Left cardiac atrium (tissue), 4 donors: ENCODE data around the gene ZMYND10. TPM values are rescaled to one million over a fixed set of nuclear protein-coding genes. Genes with fewer than 3 reads are reported as not detected.

ENCODE experiments used
- ATAC-seq, 2 donors: fragments of 200-7000 bp; cut with Tn5 transposase; one replicate each; pipeline ENCODE4 v1.9.1; 2020; ENCODE audit warnings: mild to moderate bottlenecking in 2 of 2, moderate library complexity in 2 of 2
- DNase-seq: peaks from one replicate; pipeline ENCODE4 v3.0.0-alpha.2; 2020
- intact Hi-C, 2 donors: fragments of 100-400 bp; cut with DNase I; formaldehyde crosslinking; loops; one replicate each; pipeline versions ENCODE4 v1.14.1 to v1.15.1; 2022 to 2023
- total RNA-seq, 2 donors: library from RNA; stranded (reverse); fragmentation: NEBNext Ultra II Directional; extraction: Animal tissue kit (Norgen Biotek cat#: 25700); gene quantifications; one replicate each; pipeline ENCODE4 v1.2.1, GENCODE V29; 2021
- donor health status: DM: no; HTN: yes; CAD: no.
- donor health status: DM: no; HTN: yes; CAD: no; lungs with severe emphysema.
- donor health status: DM: yes; HTN: yes; CAD: no.
- donor health status: Dilated cardiomyopathy.

Gene ZMYND10
- total RNA-seq, 2 donors from 2014 or later = 0.29 TPM; not detected in 1

DNA sequence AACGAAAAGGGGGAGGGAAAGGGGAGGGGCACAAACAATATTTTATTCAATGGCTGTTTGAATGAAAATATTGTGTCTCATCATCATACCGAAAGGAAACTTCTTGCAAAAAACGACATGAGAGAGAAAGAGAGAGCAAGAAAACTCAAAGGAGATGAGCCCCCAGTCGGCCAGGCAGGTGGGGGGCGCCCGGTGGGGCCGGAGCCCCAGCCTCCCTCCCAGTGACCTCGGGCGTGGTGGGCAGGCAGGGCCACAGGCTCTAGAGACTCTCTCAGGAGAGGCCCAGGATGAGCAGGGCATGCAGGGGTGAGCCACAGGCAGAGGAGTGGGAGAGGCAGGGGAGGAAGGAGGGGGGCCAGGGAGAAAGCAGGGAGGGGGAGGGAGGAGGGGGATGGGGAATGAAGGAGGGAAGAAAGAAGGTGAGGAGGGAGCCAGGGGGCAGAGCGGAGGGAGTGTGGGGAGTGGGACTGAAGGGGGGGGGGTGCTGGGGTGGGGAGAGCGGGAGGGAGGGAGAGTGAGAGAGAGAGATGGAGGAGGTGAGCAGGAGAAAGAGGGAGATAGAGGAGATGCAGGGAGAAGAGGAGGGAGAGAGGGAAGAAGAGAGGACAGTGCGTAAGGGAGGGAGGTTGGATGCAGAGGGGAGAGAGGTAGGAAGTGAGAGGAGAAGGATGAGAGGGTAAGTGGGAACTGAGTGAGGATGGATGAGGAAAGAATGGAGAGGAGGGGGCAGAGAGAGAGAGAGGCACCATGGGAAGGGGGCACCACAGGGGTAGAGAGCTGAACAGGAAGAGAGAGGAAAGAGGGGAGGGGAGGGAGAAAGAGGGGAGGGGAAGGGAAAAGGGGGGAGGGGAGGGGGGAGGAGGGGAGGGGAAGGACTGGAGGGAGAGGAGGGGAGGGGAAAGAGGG is 27.9 kb upstream of the ZMYND10 start:
- intact Hi-C loops = no loop called here
- DNase-seq (no peak), ATAC-seq (no peak)

- intact Hi-C loops = no loop called here
- no peak for DNase-seq
- no peak for ATAC-seq
These were observed 26.8 kb upstream of the ZMYND10 start for GRCh38 chr3:50372349-50372748.

GRCh38 chr3:50371133-50371685 is 25.7 kb upstream of the ZMYND10 start:
- no peak for ATAC-seq
- DNase-seq = no peak
- intact Hi-C loops = no loop called here

DNA sequence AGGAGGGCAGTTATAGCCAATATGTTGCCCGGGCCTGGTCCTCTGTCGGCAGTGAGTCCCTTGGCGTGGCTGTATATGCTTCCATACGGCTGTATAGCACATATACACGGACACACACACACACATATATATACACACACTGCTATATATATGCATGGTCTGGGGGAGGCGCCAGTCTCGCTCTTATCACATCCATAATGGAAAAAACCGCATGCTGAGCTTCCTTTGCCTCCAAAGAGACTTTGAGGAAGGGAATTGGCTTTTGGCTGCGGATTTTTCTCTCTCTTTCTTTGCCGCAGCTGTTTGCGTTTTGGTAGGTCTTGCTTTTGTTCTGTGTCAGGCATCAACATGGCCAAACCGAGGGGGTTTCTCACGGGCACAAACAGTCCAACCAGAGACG is 25.1 kb upstream of the ZMYND10 start:
- ATAC-seq (no peak), DNase-seq (no peak)
- intact Hi-C loops = no loop called here

DNA sequence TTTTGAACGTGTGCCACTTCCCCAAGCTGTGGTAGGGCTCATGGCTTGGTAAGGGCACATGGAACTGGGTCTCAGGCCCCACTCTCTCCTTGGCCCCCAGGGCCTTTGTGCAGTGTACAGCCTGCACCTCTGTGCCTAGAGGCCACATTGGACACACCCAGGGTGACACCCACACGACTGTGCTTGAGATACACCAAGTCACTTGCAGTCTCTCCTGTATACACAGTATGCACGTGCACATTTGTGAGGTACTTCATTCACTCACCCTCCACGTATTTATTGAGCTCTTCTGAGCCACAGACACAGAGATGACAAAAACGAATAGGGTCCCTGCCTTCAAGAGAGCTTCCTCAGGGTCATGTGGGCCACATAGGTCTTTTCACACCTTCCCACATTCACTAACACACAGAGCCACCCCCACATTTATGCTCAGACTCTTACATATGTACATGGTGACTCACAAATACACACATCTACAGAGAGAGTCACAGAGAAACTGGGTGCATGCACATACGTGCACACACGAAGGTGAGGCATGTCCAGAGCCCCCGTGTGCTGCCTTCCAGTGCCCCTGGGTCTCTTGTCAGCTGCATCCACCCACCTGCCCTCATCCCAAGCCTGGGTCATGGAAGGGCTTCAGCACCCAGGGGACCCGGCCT is 23.6 kb upstream of the ZMYND10 start:
- intact Hi-C loops = no loop called here
- ATAC-seq (no peak), DNase-seq (no peak)

- DNase-seq = no peak
- intact Hi-C loops = no loop called here
- ATAC-seq = no peak
These were observed 20.3 kb upstream of the ZMYND10 start for GRCh38 chr3:50365842-50366220.

DNA sequence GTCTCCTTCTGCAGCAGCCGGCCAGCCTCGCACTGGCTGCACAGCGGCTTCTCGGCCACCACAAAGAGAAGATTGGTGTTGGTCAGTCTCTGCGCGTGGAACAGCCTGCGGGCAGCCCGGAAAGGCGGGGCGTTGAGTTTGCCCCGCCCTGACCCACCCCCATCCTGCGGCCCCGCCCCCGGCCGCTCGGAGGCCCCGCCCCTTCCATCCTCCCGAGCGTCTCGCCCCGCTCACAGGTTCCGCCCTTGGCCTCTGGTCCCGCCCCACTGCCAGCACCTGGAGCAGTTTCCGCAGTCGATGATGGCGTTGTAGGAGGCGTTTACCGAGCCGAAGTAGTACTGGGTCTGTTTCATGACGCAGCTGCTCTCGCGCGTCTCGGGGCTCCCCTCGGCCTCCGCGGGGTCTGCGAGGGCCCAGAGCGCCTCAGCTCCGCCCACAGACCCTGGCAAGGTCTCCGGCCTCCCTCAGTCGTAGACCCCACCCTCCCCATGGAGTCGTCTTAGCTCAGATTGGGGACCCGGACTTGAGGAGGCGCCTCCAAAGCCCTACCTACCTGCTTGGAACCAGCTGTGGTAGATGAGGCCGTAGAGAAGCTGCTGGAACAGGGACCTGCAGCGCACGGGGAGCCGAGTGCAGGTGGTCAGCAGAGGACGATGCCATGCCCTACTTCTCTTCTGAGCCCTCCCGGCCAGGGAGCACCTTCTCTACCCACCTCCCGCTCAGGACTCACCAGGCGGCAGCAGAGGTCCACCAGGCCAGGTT is 19.7 kb upstream of the ZMYND10 start:
- DNase-seq (peak; percentile 87), ATAC-seq (peak; percentile 89 to 91)
- intact Hi-C loops = no loop called here

GRCh38 chr3:50364573-50365079 is 19.1 kb upstream of the ZMYND10 start:
- intact Hi-C loops = no loop called here
- no peak for DNase-seq
- ATAC-seq = peak; percentile 42 to 51

- DNase-seq (no peak), ATAC-seq (no peak)
- intact Hi-C loops = no loop called here
These were observed 14.2 kb upstream of the ZMYND10 start for GRCh38 chr3:50359760-50360110.

DNA sequence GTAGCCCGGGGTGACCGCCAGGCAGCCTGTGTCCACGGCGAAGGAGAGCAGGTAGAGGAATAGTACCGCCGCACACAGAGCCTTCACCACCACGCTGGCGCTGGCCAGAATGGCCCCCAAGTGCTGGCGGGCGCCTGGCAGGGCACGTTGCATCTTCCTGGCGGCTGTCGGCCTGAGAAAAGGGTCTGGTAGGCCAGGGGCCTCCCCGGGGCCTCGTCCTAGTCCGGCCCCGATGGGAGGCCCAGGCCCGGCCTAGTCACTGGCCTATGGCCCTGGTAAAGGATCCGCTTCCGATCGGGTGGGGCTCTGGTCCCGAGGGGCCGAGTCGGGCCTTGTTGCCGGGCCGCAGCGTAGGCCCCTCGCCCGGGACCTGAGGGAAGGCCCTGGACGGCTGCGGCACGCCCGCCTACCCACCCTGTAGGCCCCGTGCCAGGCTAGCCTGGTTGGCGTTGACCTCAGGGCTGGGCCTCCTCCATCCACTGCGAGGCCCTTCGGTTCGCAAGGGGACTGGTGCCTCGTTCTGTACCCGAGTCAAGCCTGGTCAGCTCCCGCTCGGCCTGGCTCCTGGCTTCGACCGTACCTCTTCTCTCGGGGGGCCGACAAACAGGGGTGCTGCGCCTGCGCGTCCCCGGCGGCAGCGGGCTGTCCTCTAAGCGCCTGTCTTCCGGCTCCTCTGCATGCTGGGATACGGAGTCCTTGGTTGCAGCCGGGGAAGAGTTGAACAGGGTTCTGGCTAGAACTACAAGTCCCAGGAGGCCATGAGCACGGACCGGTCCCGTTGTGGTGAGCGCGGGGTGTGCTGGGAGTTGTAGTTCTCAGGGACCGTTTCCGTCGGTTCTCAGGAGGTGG is 13.6 kb upstream of the ZMYND10 start, which contains the start of gene TMEM115:
TMEM115 (minus strand) TSS at position 611 of the 849 bp plus-strand sequence; CDS start at position 153, 458 bp downstream.
- intact Hi-C loops = no loop called here
- peak; percentile 98 for DNase-seq
- peak; percentile 97 to 98 for ATAC-seq

- intact Hi-C loops = no loop called here
- ATAC-seq = no peak
- no peak for DNase-seq
These were observed 12.9 kb upstream of the ZMYND10 start for GRCh38 chr3:50358355-50358910.

DNA sequence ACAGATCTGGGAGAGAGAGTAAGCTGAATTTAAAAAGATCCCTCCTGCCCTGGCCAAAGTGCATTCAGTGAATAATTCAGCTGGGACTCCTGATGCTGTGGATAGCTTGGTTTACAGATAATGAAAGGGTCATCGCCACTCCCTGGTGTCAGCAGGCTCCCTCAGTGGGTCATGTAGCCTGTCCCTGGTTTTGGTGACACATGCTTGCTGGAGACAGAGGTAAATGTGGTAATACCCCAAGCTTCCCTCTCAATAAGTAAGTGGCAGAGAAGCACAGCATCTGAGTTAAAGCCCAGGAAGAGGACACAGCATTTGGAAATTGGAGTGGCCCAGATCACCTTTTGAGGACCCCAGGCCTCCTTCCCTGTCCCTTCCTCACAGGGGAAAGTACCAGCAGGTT is 11.9 kb upstream of the ZMYND10 start:
- DNase-seq = no peak
- intact Hi-C loops = no loop called here
- no peak for ATAC-seq

GRCh38 chr3:50356553-50356952 is 11.0 kb upstream of the ZMYND10 start:
- DNase-seq = peak; percentile 72
- peak; percentile 4 to 6 for ATAC-seq
- intact Hi-C loops = no loop called here

- ATAC-seq = no peak
- no peak for DNase-seq
- intact Hi-C loops = no loop called here
These were observed 10.5 kb upstream of the ZMYND10 start for GRCh38 chr3:50355829-50356552.

DNA sequence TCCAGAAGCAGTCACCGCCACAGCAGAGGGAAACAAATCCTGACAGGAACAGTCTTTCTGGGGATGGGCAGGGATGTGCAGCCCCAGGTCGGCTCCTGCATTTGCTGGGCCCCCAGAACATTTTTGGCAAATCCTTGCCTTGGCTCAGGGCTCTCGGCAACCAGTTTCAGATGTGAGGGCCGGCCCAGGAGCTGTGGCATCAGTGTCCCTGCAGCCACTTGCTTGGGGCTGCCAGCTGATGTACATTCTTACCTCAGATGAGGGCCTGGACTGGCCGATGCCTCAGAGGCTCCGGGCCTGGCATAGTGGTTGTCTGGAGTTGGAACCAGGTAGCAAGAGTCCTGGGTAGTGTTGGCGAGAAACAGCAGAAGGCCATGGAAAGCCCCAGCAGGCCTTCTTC is 9.3 kb upstream of the ZMYND10 start:
- intact Hi-C loops = no loop called here
- DNase-seq = no peak
- ATAC-seq = no peak

GRCh38 chr3:50354186-50354764 is 8.7 kb upstream of the ZMYND10 start:
- no peak for DNase-seq
- intact Hi-C loops = no loop called here

More at GRCh38 chr3:50354186-50354764, 8.7 kb upstream of the ZMYND10 start:
- ATAC-seq = no peak
